ENCODE data around the gene NUDT1.

Gene NUDT1

GRCh38 chr7:2278026-2278425, 36.0 kb downstream of the NUDT1 start:
- no peaks in the 10 kb centered on the region for H3K36me3 ChIP-seq (ENCODE audit: low read length)
- no peak overlapping the region for H3K27ac ChIP-seq (ENCODE audit: low read depth, low read length)
- H3F3A ChIP-seq (ENCODE audit: insufficient read depth) = peaks cover 7% of the 10 kb centered on the region; the same call in 1 of the 2 replicates
- H3K4me2 ChIP-seq (ENCODE audit: low read depth, low read length, poor library complexity, severe bottlenecking) = no peak overlapping the region
- TF ChIP-seq EZH2phosphoT487 (conservative IDR thresholded peaks at IDR 0.05; ENCODE audit: low read length) (no peak), CTCF (IDR thresholded peaks at IDR 0.05; ENCODE audit: insufficient read depth, low read length, poor library complexity, severe bottlenecking) (no peak)
- no peak overlapping the region for H2AFZ ChIP-seq (ENCODE audit: low read depth, low read length, severe bottlenecking)
- no peak overlapping the region for H3K4me3 ChIP-seq (ENCODE audit: insufficient read depth, low read length, poor library complexity, severe bottlenecking)
- H3K9ac ChIP-seq (ENCODE audit: low read length) = no peak overlapping the region
- H3K27me3 ChIP-seq (ENCODE audit: low read length) = no peaks in the 10 kb centered on the region
- no peaks in the 10 kb centered on the region for H3K9me2 ChIP-seq (replicated peaks; ENCODE audit: insufficient read depth, low read length)
- no peaks in the 10 kb centered on the region; the same call in 1 of the 2 replicates for H4K20me1 ChIP-seq (ENCODE audit: low read depth, low read length)
- H3K9me3 ChIP-seq (ENCODE audit: insufficient read depth, low read length) = no peaks in the 10 kb centered on the region
- peaks cover 30% of the 10 kb centered on the region for H3K79me2 ChIP-seq (ENCODE audit: insufficient read depth, low read length)

- H3K9me3 ChIP-seq (ENCODE audit: insufficient read depth, low read length) = no peaks in the 10 kb centered on the region
- H3K4me3 ChIP-seq (ENCODE audit: insufficient read depth, low read length, poor library complexity, severe bottlenecking) = no peak overlapping the region
- H3K9me2 ChIP-seq (replicated peaks; ENCODE audit: insufficient read depth, low read length) = no peaks in the 10 kb centered on the region
- H3F3A ChIP-seq (ENCODE audit: insufficient read depth) = peaks cover 7% of the 10 kb centered on the region; the same call in 1 of the 2 replicates
- H3K4me2 ChIP-seq (ENCODE audit: low read depth, low read length, poor library complexity, severe bottlenecking) = no peak overlapping the region
- TF ChIP-seq EZH2phosphoT487 (conservative IDR thresholded peaks at IDR 0.05; ENCODE audit: low read length) (no peak), CTCF (IDR thresholded peaks at IDR 0.05; ENCODE audit: insufficient read depth, low read length, poor library complexity, severe bottlenecking) (no peak)
- H3K36me3 ChIP-seq (ENCODE audit: low read length) = no peaks in the 10 kb centered on the region
- H3K79me2 ChIP-seq (ENCODE audit: insufficient read depth, low read length) = peaks cover 36% of the 10 kb centered on the region
- no peaks in the 10 kb centered on the region for H3K27me3 ChIP-seq (ENCODE audit: low read length)
- H3K27ac ChIP-seq (ENCODE audit: low read depth, low read length) = no peak overlapping the region
- no peak overlapping the region for H2AFZ ChIP-seq (ENCODE audit: low read depth, low read length, severe bottlenecking)
- H3K9ac ChIP-seq (ENCODE audit: low read length) = no peak overlapping the region
- H4K20me1 ChIP-seq (ENCODE audit: low read depth, low read length) = no peaks in the 10 kb centered on the region; the same call in 1 of the 2 replicates
Measured at GRCh38 chr7:2279896-2280295, 37.9 kb downstream of the NUDT1 start.

- Histone ChIP-seq H3K79me2 (ENCODE audit: insufficient read depth, low read length) (peaks cover 40% of the 10 kb centered on the region), H4K20me1 (ENCODE audit: low read depth, low read length) (no peaks in the 10 kb centered on the region; the same call in 1 of the 2 replicates), H3K9me3 (ENCODE audit: insufficient read depth, low read length) (no peaks in the 10 kb centered on the region), H3K27me3 (ENCODE audit: low read length) (no peaks in the 10 kb centered on the region), H2AFZ (ENCODE audit: low read depth, low read length, severe bottlenecking) (no peak overlapping the region), H3K4me3 (ENCODE audit: insufficient read depth, low read length, poor library complexity, severe bottlenecking) (no peak overlapping the region), H3K27ac (ENCODE audit: low read depth, low read length) (no peak overlapping the region), H3K9me2 (replicated peaks; ENCODE audit: insufficient read depth, low read length) (no peaks in the 10 kb centered on the region), H3K36me3 (ENCODE audit: low read length) (no peaks in the 10 kb centered on the region), H3K9ac (ENCODE audit: low read length) (no peak overlapping the region), H3K4me2 (ENCODE audit: low read depth, low read length, poor library complexity, severe bottlenecking) (no peak overlapping the region), H3F3A (ENCODE audit: insufficient read depth) (peaks cover 7% of the 10 kb centered on the region; the same call in 1 of the 2 replicates)
- TF ChIP-seq EZH2phosphoT487 (conservative IDR thresholded peaks at IDR 0.05; ENCODE audit: low read length) (no peak), CTCF (IDR thresholded peaks at IDR 0.05; ENCODE audit: insufficient read depth, low read length, poor library complexity, severe bottlenecking) (no peak)
Measured at GRCh38 chr7:2280424-2280823, 38.4 kb downstream of the NUDT1 start.

Measured in SU-DHL-6 (cell line).